OCI-LY1 (cell line): ENCODE data around the gene MTHFD1L.

Source experiments
- H2AFZ ChIP-seq: fragments of 200-600 bp; sonication (generic), shearing (Covaris generic); 2 replicates; pipeline ENCODE4 v1.6.0; 2014; ENCODE audit warnings: antibody characterized with exemption, mild to moderate bottlenecking, low read length
- H3F3A ChIP-seq: fragments of 200-600 bp; sonication (generic), shearing (Covaris generic); 2 replicates; pipeline ENCODE4 v1.6.0; 2014; ENCODE audit warnings: mild to moderate bottlenecking, antibody characterized with exemption, low read length, moderate library complexity; ENCODE audit not compliant: insufficient read depth
- H3K27ac ChIP-seq: fragments of 200-600 bp; sonication (generic); 2 replicates; pipeline ENCODE4 v1.5.1; 2014; ENCODE audit warnings: low read length, mixed run types, mild to moderate bottlenecking, low read depth; ENCODE audit not compliant: poor library complexity, severe bottlenecking
- H3K27me3 ChIP-seq: fragments of 200-600 bp; sonication (generic); 2 replicates; pipeline ENCODE4 v1.6.0; 2014; ENCODE audit warnings: antibody characterized with exemption, mild to moderate bottlenecking, low read length, moderate library complexity; ENCODE audit not compliant: insufficient read depth
- H3K36me3 ChIP-seq: fragments of 200-600 bp; sonication (generic); 2 replicates; pipeline ENCODE4 v1.6.1; 2014; ENCODE audit warnings: mild to moderate bottlenecking, antibody characterized with exemption, low read length, moderate library complexity, mixed read lengths; ENCODE audit not compliant: insufficient read depth
- H3K4me1 ChIP-seq: fragments of 200-600 bp; sonication (generic); 2 replicates; pipeline ENCODE4 v1.5.1; 2014; ENCODE audit warnings: mild to moderate bottlenecking, low read length, moderate library complexity; ENCODE audit not compliant: insufficient read depth, severe bottlenecking
- H3K4me2 ChIP-seq: fragments of 200-600 bp; sonication (generic), shearing (Covaris generic); 2 replicates; pipeline ENCODE4 v1.6.1; 2014; ENCODE audit warnings: low read length
- H3K4me3 ChIP-seq: fragments of 200-600 bp; sonication (generic); 2 replicates; pipeline ENCODE4 v1.5.1; 2014; ENCODE audit warnings: low read length, low read depth, mild to moderate bottlenecking, mixed read lengths; ENCODE audit not compliant: poor library complexity, severe bottlenecking
- H3K79me2 ChIP-seq: fragments of 200-600 bp; shearing (Covaris generic); 2 replicates; pipeline ENCODE4 v1.6.1; 2016; ENCODE audit warnings: mixed run types, low read length, mixed read lengths; ENCODE audit not compliant: insufficient read depth
- H3K9ac ChIP-seq: fragments of 200-600 bp; sonication (generic), shearing (Covaris generic); 2 replicates; pipeline ENCODE4 v1.6.1; 2014; ENCODE audit warnings: mild to moderate bottlenecking, low read length, mixed read lengths
- H3K9me2 ChIP-seq: fragments of 200-600 bp; sonication (generic), shearing (Covaris generic); 2 replicates; pipeline ENCODE4 v1.6.1; 2014; ENCODE audit warnings: low read depth, mild to moderate bottlenecking, low read length, mixed read lengths
- H3K9me3 ChIP-seq: fragments of 200-600 bp; shearing (Covaris generic); 2 replicates; pipeline ENCODE4 v1.6.1; 2014; ENCODE audit warnings: low read length, mixed read lengths
- H4K20me1 ChIP-seq: fragments of 200-600 bp; sonication (generic), shearing (Covaris generic); 2 replicates; pipeline ENCODE4 v1.6.0; 2016; ENCODE audit warnings: mild to moderate bottlenecking, low read length; ENCODE audit not compliant: insufficient read depth
- EZH2 ChIP-seq: fragments of 200-600 bp; sonication (generic), shearing (Covaris generic); IDR thresholded peaks from 2 replicates; pipeline ENCODE4 v1.8.0; 2017; ENCODE audit warnings: borderline replicate concordance, mixed run types, mild to moderate bottlenecking, antibody characterized with exemption, low read length, moderate library complexity, mixed read lengths
- TF ChIP-seq, protein P1 (sequence below): fragments of 200-600 bp; sonication (generic), shearing (Covaris generic); IDR thresholded peaks from 2 replicates; pipeline ENCODE4 v1.5.1; 2017; ENCODE audit warnings: mild to moderate bottlenecking, antibody characterized with exemption, low read length, moderate library complexity, mixed read lengths

MTHFD1L gene

DNA sequence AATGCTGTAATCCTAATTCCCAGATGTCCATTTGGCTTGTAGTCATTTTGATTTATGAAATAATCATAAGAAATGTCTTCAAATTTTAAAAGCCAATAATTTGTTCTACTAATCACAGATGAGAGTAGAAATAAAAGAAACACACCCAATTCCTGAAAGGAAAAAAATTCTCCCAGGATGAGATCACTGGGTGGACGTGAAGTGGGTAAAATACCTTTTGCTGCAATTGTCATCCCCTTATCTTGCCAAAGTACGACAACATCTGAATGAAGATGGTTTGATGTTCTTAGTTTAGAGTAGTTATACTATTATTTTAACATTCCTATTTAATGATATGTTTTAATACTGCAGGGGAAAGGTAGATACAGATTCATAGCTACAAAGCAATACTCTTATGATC is 33.7 kb downstream of the MTHFD1L start:
- Histone ChIP-seq H2AFZ (no peak overlapping the region), H3F3A (no peaks in the 10 kb centered on the region), H3K9me3 (no peaks in the 10 kb centered on the region), H3K4me3 (no peak overlapping the region), H3K4me2 (no peak overlapping the region), H3K9ac (no peak overlapping the region), H3K4me1 (peaks cover 20% of the 10 kb centered on the region), H4K20me1 (no peaks in the 10 kb centered on the region), H3K27me3 (no peaks in the 10 kb centered on the region), H3K27ac (no peak overlapping the region), H3K79me2 (no peaks in the 10 kb centered on the region), H3K9me2 (no peaks in the 10 kb centered on the region), H3K36me3 (peaks cover 26% of the 10 kb centered on the region; the same call in 1 of the 2 replicates)
- no peak for TF ChIP-seq EZH2
- TF ChIP-seq, protein P1, sequence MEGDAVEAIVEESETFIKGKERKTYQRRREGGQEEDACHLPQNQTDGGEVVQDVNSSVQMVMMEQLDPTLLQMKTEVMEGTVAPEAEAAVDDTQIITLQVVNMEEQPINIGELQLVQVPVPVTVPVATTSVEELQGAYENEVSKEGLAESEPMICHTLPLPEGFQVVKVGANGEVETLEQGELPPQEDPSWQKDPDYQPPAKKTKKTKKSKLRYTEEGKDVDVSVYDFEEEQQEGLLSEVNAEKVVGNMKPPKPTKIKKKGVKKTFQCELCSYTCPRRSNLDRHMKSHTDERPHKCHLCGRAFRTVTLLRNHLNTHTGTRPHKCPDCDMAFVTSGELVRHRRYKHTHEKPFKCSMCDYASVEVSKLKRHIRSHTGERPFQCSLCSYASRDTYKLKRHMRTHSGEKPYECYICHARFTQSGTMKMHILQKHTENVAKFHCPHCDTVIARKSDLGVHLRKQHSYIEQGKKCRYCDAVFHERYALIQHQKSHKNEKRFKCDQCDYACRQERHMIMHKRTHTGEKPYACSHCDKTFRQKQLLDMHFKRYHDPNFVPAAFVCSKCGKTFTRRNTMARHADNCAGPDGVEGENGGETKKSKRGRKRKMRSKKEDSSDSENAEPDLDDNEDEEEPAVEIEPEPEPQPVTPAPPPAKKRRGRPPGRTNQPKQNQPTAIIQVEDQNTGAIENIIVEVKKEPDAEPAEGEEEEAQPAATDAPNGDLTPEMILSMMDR: no peak

DNA sequence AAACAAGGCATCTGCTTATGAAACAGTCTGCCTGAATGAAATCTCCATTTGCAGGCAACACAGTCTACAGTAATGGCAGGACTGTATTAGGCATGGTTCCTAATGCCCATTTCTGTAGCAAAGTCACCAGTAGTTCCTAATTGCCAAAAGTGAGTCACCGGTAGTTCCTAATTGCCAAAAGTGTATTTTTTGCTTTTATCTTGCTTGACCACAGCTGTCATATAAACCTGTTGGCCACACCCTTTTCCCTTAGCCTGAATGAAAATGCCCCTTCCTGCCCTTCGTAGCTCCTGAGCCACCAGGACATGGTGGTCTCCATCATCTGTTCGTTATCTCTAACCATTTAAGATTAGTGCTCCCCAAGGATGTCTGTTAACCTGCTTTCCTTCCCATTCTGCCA is 34.5 kb downstream of the MTHFD1L start:
- TF ChIP-seq, protein P1: no peak
- TF ChIP-seq EZH2: no peak
- no peaks in the 10 kb centered on the region for H4K20me1 ChIP-seq
- no peak overlapping the region for H2AFZ ChIP-seq

DNA sequence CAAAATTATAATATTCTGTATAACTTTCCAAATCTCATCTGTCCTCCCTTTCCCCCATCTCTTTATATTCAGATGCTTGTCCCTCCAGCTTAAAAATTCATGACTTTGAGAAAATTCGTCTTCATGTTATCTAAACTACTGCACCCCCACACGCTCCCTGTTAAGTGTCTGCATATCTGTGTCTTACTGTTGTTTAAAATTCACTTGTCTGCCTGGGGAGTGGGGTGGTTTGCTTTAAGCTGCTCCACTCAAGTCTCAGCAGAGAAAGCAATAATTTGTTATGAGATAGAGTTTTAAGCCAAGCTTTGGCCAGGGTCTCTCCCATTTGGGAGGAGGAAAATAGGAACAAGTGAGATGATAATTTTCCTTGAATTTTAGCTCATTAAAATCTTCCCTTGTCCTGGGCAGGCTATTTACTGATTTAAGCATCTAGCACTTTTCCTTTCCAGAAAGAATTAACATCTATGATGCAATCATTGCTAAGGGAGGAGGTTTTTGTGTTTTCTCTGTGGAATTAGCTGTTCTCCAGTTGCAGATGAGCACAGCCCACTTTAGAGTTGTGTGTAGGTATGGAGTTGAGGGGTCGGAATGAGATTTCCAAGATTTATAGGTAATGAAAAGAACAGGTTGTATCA is 36.8 kb downstream of the MTHFD1L start:
- Histone ChIP-seq H3K27ac (no peak overlapping the region), H3K36me3 (peaks cover 38% of the 10 kb centered on the region), H3K4me1 (peaks cover 6% of the 10 kb centered on the region), H3F3A (no peaks in the 10 kb centered on the region), H3K27me3 (no peaks in the 10 kb centered on the region), H3K9me3 (no peaks in the 10 kb centered on the region), H3K9me2 (no peaks in the 10 kb centered on the region), H3K4me2 (no peak overlapping the region), H4K20me1 (no peaks in the 10 kb centered on the region), H2AFZ (no peak overlapping the region), H3K4me3 (no peak overlapping the region), H3K79me2 (no peaks in the 10 kb centered on the region), H3K9ac (no peak overlapping the region)
- TF ChIP-seq, protein P1: no peak
- no peak for TF ChIP-seq EZH2

More for the DNA sequence above, 34.5 kb downstream of the MTHFD1L start:
- Histone ChIP-seq H3F3A (no peaks in the 10 kb centered on the region), H3K79me2 (no peaks in the 10 kb centered on the region), H3K27me3 (no peaks in the 10 kb centered on the region), H3K9ac (no peak overlapping the region), H3K4me1 (peaks cover 13% of the 10 kb centered on the region), H3K4me3 (no peak overlapping the region), H3K9me3 (no peaks in the 10 kb centered on the region), H3K27ac (no peak overlapping the region), H3K36me3 (peaks cover 26% of the 10 kb centered on the region; the same call in 1 of the 2 replicates), H3K4me2 (no peak overlapping the region), H3K9me2 (no peaks in the 10 kb centered on the region)
